ENCODE measurements around the gene GUCY1A2.

The GUCY1A2 gene

GRCh38 chr11:106840146-106840545, 178.1 kb downstream of the GUCY1A2 start:
- H3K4me2 ChIP-seq = no peak overlapping the region
- TF ChIP-seq CTCF (conservative IDR thresholded peaks at IDR 0.05; ENCODE audit: low read depth, low read length) = no peak
- no peaks in the 10 kb centered on the region for H3K36me3 ChIP-seq (ENCODE audit: insufficient read depth)
- no peaks in the 10 kb centered on the region for H4K20me1 ChIP-seq (ENCODE audit: insufficient read depth)
- no peak overlapping the region for H3K9ac ChIP-seq
- H3K4me1 ChIP-seq (ENCODE audit: low read depth, poor library complexity, severe bottlenecking) = no peaks in the 10 kb centered on the region
- no peak overlapping the region for H2AFZ ChIP-seq (ENCODE audit: low read depth)
- no peak overlapping the region for H3K4me3 ChIP-seq (IDR thresholded peaks at IDR 0.05; ENCODE audit: insufficient read depth, low read depth, low read length)
- no peaks in the 10 kb centered on the region for H3K79me2 ChIP-seq (ENCODE audit: insufficient read depth, low read depth)
- no peaks in the 10 kb centered on the region for H3K27me3 ChIP-seq (ENCODE audit: insufficient read depth, low read depth)
- H3K27ac ChIP-seq = no peak overlapping the region

- Histone ChIP-seq H3K4me2 (no peak overlapping the region), H3K36me3 (ENCODE audit: insufficient read depth) (no peaks in the 10 kb centered on the region)
- TF ChIP-seq CTCF (conservative IDR thresholded peaks at IDR 0.05; ENCODE audit: low read depth, low read length) = no peak
Measured at GRCh38 chr11:106834567-106834966, 183.7 kb downstream of the GUCY1A2 start.

GRCh38 chr11:106828976-106829375, 189.3 kb downstream of the GUCY1A2 start:
- H3K4me1 ChIP-seq (ENCODE audit: low read depth, poor library complexity, severe bottlenecking) = no peaks in the 10 kb centered on the region
- H3K27ac ChIP-seq = no peak overlapping the region
- no peak overlapping the region for H3K4me2 ChIP-seq
- no peaks in the 10 kb centered on the region for H3K79me2 ChIP-seq (ENCODE audit: insufficient read depth, low read depth)
- H3K4me3 ChIP-seq (IDR thresholded peaks at IDR 0.05; ENCODE audit: insufficient read depth, low read depth, low read length) = no peak overlapping the region
- H4K20me1 ChIP-seq (ENCODE audit: insufficient read depth) = no peaks in the 10 kb centered on the region
- H3K36me3 ChIP-seq (ENCODE audit: insufficient read depth) = no peaks in the 10 kb centered on the region
- no peaks in the 10 kb centered on the region for H3K27me3 ChIP-seq (ENCODE audit: insufficient read depth, low read depth)
- TF ChIP-seq CTCF (conservative IDR thresholded peaks at IDR 0.05; ENCODE audit: low read depth, low read length) = no peak
- H3K9ac ChIP-seq = no peak overlapping the region
- no peak overlapping the region for H2AFZ ChIP-seq (ENCODE audit: low read depth)

More at GRCh38 chr11:106834567-106834966, 183.7 kb downstream of the GUCY1A2 start:
- Histone ChIP-seq H3K27me3 (ENCODE audit: insufficient read depth, low read depth) (no peaks in the 10 kb centered on the region), H2AFZ (ENCODE audit: low read depth) (no peak overlapping the region), H3K4me3 (IDR thresholded peaks at IDR 0.05; ENCODE audit: insufficient read depth, low read depth, low read length) (no peak overlapping the region), H4K20me1 (ENCODE audit: insufficient read depth) (no peaks in the 10 kb centered on the region), H3K27ac (no peak overlapping the region), H3K9ac (no peak overlapping the region), H3K79me2 (ENCODE audit: insufficient read depth, low read depth) (no peaks in the 10 kb centered on the region), H3K4me1 (ENCODE audit: low read depth, poor library complexity, severe bottlenecking) (no peaks in the 10 kb centered on the region)

- no peak for TF ChIP-seq CTCF (conservative IDR thresholded peaks at IDR 0.05; ENCODE audit: low read depth, low read length)
- H3K4me1 ChIP-seq (ENCODE audit: low read depth, poor library complexity, severe bottlenecking) = no peaks in the 10 kb centered on the region
- no peaks in the 10 kb centered on the region for H4K20me1 ChIP-seq (ENCODE audit: insufficient read depth)
- no peaks in the 10 kb centered on the region for H3K36me3 ChIP-seq (ENCODE audit: insufficient read depth)
- no peak overlapping the region for H3K4me3 ChIP-seq (IDR thresholded peaks at IDR 0.05; ENCODE audit: insufficient read depth, low read depth, low read length)
- no peak overlapping the region for H3K9ac ChIP-seq
- H3K79me2 ChIP-seq (ENCODE audit: insufficient read depth, low read depth) = no peaks in the 10 kb centered on the region
- H3K27me3 ChIP-seq (ENCODE audit: insufficient read depth, low read depth) = no peaks in the 10 kb centered on the region
- no peak overlapping the region for H3K27ac ChIP-seq
- H2AFZ ChIP-seq (ENCODE audit: low read depth) = no peak overlapping the region
- no peak overlapping the region for H3K4me2 ChIP-seq
Measured at GRCh38 chr11:106828576-106828975, 189.7 kb downstream of the GUCY1A2 start.
